Measurements from ENCODE around the gene PANK4. TPM values are rescaled to one million over a fixed set of nuclear protein-coding genes. Genes with fewer than 3 reads are reported as not detected.

Gene PANK4
- total and polyA plus RNA-seq, 12 donors, result 26.1 to 56.4 (median 34.5) TPM

DNA sequence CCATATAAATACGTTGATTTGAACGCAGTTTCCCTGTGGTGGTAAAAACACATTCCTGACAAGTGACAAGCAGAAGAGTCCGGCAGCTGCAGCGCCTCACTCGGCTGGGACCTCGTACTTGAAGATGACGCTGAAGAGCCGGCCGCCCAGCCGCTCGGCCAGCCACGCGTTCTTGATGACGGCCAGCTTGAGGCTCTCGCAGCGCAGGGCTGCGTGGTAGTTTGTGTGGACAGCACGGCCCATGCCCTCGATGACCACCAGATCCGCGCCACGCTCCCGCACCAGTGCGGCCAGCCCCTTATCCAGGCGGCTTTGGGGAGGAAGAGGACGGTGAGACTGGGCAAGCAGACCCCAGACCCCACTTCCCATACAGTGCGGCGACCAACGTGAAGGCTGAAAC is 17.6 kb downstream of the PANK4 start:
- ATAC-seq (no peak), DNase-seq (no peak)
- Histone ChIP-seq H3K4me1 (peaks cover 0 to 31% (median 12%) of the 10 kb centered on the region in 9 donors), H3K27me3 (peaks cover 3 to 15% (median 14%) of the 10 kb centered on the region in 7 donors), H3K4me3 (no peak overlapping the region), H3K9me3 (no peaks in the 10 kb centered on the region), H3K36me3 (peaks cover 6 to 67% (median 48%) of the 10 kb centered on the region in 9 donors), H3K27ac (no peak overlapping the region)
- TF ChIP-seq CTCF (IDR thresholded peaks at IDR 0.05), result no peak
- intact Hi-C loops (cut with DNase I), result no loop called here
- WGBS, 2 donors, result 90 to 93% methylated on average over 24 to 29 of the region's 29 CpGs

GRCh38 chr1:2508180-2508579 is 18.2 kb downstream of the PANK4 start:
- DNase-seq (no peak), ATAC-seq (no peak)
- Histone ChIP-seq H3K4me1 (peaks cover 0 to 31% (median 12%) of the 10 kb centered on the region in 9 donors), H3K9me3 (no peaks in the 10 kb centered on the region), H3K36me3 (peaks cover 6 to 61% (median 48%) of the 10 kb centered on the region in 9 donors), H3K4me3 (no peak overlapping the region), H3K27ac (no peak overlapping the region), H3K27me3 (peaks cover 3 to 20% (median 19%) of the 10 kb centered on the region in 7 donors)
- intact Hi-C loops (cut with DNase I), result no loop called here
- no peak for TF ChIP-seq CTCF (IDR thresholded peaks at IDR 0.05)
- 86 to 89% methylated on average over 24 of the region's 24 CpGs for WGBS, 2 donors

GRCh38 chr1:2507744-2508155 is 18.6 kb downstream of the PANK4 start:
- peaks cover 6 to 57% (median 45%) of the 10 kb centered on the region in 9 donors for H3K36me3 ChIP-seq
- 88 to 92% methylated on average over 6 of the region's 6 CpGs for WGBS, 2 donors
- ATAC-seq, result peak in 4 of 8 donors; percentile 7 to 10 (median 9)

DNA sequence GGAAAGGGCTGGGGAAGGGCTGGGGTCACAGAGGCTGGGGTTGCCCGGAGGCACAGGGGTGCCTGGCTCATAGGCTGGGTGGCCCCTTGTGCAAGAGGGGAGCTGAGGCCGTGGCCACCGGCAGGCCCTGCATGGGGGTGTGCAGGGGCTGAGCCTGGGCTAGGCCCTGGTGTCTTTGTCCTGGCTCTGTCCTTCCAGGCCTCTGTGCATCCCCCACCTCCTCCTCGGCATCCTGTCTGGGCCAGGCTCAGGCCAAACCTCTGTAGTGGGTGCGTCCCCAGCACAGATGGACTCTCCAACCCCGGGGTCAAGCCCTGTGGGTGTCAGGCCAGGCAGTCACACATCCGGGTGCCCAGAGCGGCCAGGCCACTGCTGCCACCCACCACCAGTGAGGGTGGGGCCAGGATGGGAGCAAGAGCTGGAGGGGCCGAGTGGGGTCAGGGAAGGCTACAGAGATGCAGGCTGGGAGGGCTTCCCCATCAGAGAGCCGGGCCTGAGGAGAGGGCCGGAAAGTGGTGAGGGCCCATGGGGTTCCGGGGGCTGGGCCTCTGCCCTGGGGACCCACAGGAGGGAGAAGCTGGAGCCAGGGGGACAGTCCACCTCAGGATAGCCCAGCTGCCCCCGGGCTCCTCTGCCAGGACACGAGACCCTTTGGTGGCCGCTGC is 19.4 kb downstream of the PANK4 start:
- 48 to 54% methylated on average over 15 of the region's 15 CpGs for WGBS, 2 donors

More at GRCh38 chr1:2507744-2508155, 18.6 kb downstream of the PANK4 start:
- intact Hi-C loops (cut with DNase I), result no loop called here
- no peak overlapping the region for H3K4me3 ChIP-seq
- H3K27me3 ChIP-seq, result peaks cover 3 to 24% (median 22%) of the 10 kb centered on the region in 7 donors
- no peaks in the 10 kb centered on the region for H3K9me3 ChIP-seq
- DNase-seq, result no peak
- peaks cover 0 to 31% (median 12%) of the 10 kb centered on the region in 9 donors for H3K4me1 ChIP-seq
- H3K27ac ChIP-seq, result no peak overlapping the region
- no peak for TF ChIP-seq CTCF (IDR thresholded peaks at IDR 0.05)

More for the DNA sequence above, 19.4 kb downstream of the PANK4 start:
- H3K4me3 ChIP-seq, result no peak overlapping the region
- H3K9me3 ChIP-seq, result no peaks in the 10 kb centered on the region
- no peak overlapping the region for H3K27ac ChIP-seq
- TF ChIP-seq CTCF (IDR thresholded peaks at IDR 0.05), result no peak
- H3K27me3 ChIP-seq, result peaks cover 3 to 32% (median 29%) of the 10 kb centered on the region in 7 donors
- DNase-seq (no peak), ATAC-seq (peak in 7 of 8 donors; percentile 8 to 42 (median 18))
- intact Hi-C loops (cut with DNase I), result no loop called here
- H3K36me3 ChIP-seq, result peaks cover 4 to 50% (median 38%) of the 10 kb centered on the region in 9 donors
- H3K4me1 ChIP-seq, result peaks cover 0 to 31% (median 12%) of the 10 kb centered on the region in 9 donors

All from heart right ventricle (tissue), 16 donors.